ENCODE results near the gene ACSS1.

Gene ACSS1

DNA sequence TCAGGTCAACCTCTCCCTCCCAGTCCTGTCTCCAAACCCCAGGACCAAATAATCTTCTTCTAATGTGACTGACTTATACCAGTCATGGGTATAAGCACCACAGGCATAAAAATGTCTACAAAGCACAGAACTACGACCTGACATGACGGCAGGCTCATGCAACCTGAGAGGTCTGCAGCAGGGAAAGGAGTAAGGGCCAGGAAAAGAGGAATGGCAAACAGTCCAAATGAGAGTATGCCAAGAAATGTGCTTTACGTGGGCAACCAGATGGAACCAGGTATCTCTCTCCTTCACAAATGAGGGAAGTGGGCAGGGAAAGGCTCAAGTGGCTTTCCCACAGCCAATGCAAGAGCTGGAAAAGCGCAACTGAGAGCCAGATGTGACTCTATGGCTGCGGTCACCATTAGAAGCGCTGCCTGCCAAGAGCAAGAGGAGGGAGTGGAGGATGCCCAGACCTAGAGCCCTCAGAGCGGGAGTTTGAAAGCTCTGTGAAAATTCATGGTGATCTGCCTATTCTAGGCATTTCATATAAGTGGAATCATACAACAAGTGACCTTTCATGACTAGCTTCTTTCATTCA lies 71.4 kb downstream of the ACSS1 start:
- DNase-seq (ENCODE audit: low read depth) = no peak

DNA sequence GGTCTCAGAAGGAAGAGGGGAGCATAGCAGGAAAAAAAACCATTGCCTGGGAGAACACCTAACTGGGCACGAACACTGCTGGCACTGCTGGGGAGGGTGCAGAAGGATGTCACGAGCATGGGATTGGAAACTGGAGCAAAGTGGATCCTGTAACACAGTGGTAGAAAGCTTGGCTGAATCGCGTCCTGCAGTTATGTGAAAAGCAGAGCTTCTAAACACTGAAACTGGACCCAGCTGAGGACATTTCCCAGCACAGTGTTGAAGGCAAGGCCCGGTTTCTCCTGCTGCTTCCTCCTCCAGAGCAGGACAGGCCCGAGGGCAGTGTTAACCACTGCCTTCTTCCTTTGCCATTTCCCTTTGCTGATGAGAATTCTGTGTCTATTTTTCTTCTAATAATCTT lies 72.1 kb downstream of the ACSS1 start:
- no peak for DNase-seq (ENCODE audit: low read depth)
- no peak overlapping the region for H3K4me3 ChIP-seq (ENCODE audit: low read depth, low read length)

More for the DNA sequence above, 71.4 kb downstream of the ACSS1 start:
- no peak overlapping the region for H3K4me3 ChIP-seq (ENCODE audit: low read depth, low read length)

DNA sequence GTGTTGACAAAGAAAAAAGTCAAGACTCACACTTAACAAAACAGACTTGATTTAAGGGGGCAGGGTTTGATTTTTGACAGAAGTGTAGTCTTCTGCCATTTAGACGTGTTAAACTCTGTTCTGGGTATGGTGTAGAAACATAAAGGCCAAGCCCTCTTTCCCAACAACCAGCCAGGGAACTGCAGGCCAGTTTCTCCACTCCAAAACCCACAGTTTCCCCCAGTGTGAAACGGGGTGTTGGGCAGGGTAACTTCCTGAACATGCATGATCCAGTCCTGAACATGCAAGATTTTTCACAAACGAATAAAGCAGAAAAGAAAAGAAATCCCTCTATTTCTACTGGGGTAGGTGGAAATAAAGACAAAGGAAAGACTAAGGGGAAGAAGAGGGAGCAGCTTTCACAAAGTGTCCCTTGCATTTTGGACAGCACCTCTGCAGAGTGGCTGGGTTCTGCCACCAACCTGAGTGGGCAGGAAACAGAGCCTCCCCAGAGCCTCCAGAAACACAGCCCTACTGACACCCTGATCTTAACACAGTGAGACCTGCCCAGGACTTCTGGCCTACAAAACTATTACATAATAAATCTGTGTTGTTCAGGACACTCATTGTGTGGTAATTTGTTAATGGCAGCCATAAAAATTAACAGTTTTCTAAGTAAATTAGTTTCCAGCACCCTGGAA lies 72.8 kb downstream of the ACSS1 start:
- H3K4me3 ChIP-seq (ENCODE audit: low read depth, low read length) = no peak overlapping the region
- DNase-seq (ENCODE audit: low read depth) = no peak

DNA sequence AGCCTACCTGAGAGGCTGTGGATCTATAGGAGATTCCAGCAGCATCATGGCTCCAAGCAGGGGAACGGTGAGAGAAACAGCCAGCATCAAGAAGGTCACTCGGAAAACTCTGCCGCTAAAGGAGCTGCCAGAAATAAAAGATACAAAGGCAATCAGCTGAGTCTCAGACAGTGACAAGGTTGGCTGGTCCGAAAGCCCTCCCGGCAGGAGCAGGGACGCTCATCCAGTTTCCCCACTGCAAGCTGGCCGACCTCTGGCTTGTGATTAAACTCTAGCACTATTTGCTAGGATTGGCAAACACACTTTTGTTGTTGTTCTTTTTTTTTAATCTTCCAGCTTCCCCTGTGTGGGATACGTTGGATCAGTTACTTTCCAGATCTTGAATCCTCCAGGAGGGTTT lies 74.0 kb downstream of the ACSS1 start:
- no peak for DNase-seq (ENCODE audit: low read depth)

DNA sequence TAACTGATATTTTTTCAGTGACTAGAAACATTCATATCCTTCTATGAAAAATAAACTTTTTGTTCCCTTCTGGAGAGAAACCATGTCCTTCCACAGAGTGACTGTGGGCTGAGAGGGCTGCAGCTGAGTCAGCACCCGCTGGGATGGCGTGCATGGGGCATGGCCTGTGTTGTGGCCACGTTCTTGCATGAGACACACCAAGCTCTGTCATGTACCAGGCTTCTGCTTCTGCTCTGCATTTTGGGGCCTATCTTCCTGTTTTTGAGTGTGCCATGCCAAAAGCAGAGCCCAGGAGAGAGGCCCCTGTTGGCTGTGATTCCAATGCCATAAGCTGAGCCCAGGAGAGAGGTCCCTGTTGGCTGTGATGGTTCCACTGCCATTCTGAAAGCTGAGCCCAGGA lies 76.1 kb downstream of the ACSS1 start:
- H3K4me3 ChIP-seq (ENCODE audit: low read depth, low read length) = no peak overlapping the region
- no peak for DNase-seq (ENCODE audit: low read depth)

More for the DNA sequence above, 74.0 kb downstream of the ACSS1 start:
- no peak overlapping the region for H3K4me3 ChIP-seq (ENCODE audit: low read depth, low read length)

DNA sequence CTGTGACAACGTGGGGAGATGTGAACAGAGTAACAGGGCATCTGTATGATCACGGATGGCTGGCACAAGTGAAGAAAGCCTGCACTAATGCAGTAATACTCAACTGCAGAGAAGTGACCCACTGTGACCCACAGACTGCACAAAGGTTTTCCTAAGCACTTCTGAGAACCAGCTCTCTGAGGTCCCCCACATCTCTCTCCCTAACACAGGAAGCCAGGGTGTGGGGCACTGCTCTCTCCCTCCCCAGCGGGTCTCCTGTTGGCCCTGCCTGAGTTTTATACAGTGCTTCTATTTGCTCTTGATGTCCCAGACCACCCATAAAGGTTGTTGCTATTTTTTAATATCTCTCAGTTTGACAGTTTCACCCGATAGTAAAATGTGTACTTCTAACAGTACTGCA lies 76.7 kb downstream of the ACSS1 start:
- H3K4me3 ChIP-seq (ENCODE audit: low read depth, low read length) = no peak overlapping the region
- DNase-seq (ENCODE audit: low read depth) = no peak

DNA sequence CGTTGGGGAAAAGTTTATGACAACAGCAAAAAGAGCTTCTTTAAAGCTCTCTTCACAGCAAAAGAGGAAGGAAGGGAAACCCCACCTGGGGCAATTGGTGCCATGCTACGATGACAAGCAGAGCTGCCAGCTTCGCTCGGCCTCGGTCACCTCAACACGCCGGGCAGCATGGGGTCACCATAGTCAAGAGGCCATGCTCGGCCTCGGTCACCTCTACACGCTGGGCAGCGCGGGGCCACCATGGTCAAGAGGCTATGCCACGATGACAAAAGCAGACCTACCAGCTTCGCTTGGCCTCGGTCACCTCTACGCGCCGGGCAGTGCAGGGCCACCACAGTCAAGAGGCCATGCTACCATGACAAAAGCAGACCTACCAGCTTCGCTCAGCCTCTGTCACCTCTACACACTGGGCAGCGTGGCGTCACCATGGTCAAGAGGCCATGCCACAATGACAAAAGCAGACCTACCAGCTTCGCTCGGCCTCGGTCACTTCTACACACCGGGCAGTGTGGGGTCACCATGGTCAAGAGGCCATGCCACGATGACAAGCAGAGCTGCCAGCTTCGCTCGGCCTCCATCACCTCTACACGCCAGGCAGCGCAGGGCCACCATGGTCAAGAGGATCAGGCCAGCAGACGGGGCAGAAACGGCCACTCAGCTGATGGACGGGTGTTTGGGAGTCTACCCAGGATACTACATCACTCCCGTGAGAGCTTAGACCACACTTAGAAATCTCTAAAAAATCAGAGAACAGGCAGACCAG lies 77.5 kb downstream of the ACSS1 start:
- no peak overlapping the region for H3K4me3 ChIP-seq (ENCODE audit: low read depth, low read length)
- no peak for DNase-seq (ENCODE audit: low read depth)

DNA sequence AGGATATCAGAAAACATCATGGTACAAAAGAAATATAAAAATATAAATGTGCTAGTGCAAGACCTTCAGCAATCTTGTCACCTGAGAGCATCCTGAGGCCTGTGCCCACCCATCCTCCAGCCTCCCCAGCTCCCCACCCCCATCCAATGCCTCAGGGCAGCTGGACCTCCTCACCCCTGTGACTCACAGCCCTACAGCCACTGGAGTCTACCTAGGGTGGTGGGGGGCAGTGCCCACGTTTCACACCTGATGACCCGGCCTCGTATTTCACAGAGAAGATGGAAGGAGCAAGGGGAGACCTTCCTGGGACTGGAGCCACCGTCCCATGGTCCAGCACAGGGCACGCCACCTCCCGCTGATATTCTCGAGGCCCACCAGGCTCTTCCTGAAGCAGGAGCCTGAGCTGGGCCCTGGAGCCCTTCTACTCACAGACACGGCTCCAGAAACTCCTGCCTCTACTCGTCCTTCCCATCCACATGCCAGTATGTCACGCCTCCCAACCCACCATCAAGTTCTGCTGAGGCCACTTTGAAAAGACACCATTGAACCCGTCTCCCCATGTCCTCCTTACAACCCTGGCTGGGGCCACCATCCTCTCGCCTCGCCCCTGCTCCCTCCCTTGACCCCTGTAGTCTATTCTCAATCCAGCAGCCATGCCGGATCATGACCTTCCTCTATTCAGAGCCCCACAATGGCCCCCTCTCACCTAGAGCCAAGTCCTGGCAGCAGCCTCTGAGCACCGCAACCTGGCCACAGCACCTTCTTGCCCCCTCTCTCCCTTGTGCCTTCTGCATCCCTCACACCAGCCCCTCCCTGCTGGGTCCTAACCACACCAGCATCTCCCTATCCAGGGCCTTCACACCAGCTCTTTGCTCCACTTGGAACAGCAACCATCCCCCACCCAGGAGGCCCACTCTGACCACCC lies 78.6 kb downstream of the ACSS1 start:
- H3K4me3 ChIP-seq (ENCODE audit: low read depth, low read length) = no peak overlapping the region
- no peak for DNase-seq (ENCODE audit: low read depth)

DNA sequence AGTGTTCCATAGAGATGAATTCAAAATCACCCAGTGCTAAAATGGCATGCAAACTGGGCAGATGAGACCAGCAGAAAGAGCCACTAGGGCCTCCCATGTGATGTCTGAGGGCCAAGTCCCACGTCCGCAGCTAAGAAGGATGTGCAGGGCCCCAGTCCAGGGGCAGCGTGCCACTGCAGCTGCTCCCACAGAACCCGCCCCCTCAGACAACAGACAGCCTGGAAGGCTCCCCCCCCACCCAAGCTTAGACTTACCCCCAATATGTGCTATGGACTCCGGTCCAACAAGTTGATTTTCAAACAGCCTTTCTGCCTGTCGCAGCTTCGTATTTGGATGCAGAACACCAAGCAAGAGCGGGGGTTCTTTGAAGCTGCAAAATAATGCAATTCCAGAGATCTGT lies 79.4 kb downstream of the ACSS1 start:
- DNase-seq (ENCODE audit: low read depth) = no peak
- no peak overlapping the region for H3K4me3 ChIP-seq (ENCODE audit: low read depth, low read length)

DNA sequence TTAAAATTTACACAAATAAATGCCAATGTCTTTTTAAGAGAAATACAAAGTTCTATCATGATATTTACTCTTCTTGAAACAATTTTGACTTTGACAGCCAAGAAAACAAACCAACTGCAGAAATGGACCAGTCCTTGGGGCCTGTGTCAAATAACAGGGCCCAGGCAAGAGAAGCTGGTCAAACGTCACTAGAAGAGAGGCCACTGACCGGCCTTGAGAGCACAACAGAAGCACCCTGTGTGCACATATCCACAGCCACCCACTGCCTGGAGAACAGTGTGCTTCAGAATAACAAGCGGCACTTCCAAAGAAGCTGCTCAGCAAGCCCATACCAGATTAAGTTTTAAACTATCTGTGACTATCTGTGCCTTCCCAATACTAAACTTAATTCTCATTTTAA lies 80.1 kb downstream of the ACSS1 start:
- no peak for DNase-seq (ENCODE audit: low read depth)

DNA sequence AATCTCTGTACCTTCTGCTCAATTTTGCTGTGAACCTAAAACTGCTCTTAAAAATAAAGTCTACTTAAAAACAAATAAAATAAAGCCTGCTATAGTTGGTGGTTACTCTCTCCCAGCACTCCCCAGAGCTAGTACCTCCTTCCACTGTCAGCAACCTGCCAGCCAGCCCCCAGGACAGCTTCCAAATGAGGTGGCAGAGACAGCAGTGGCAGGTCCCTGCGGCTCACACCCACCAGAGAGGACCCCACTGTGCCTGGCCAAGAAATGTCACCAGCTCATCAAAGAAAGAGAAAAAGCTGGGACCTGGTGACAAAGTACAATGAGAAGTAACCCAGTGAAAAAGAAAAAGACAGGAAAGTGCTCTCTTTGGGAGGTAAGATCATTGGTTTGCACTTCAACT lies 80.6 kb downstream of the ACSS1 start:
- no peak for DNase-seq (ENCODE audit: low read depth)
- H3K4me3 ChIP-seq (ENCODE audit: low read depth, low read length) = no peak overlapping the region

More for the DNA sequence above, 80.1 kb downstream of the ACSS1 start:
- H3K4me3 ChIP-seq (ENCODE audit: low read depth, low read length) = no peak overlapping the region

DNA sequence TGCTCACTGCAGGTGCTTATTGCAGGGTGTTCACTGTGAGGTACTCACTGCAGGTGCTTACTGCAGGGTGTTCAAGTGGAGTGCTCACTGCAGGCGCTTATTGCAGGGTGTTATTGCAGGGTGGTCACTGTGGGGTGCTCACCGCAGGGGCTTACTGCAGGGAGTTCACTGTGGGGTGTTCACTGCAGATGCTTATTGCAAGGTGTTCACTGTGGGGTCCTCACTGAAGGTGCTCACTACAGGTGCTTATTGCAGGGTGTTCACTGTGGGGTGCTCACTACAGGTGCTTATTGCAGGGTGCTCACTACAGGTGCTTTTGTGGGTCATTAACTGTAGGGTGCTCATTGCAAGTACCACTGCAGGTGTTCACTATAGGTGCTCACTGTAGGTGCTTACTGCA lies 85.6 kb downstream of the ACSS1 start:
- H3K4me3 ChIP-seq (ENCODE audit: low read depth, low read length) = no peak overlapping the region
- no peak for DNase-seq (ENCODE audit: low read depth)

DNA sequence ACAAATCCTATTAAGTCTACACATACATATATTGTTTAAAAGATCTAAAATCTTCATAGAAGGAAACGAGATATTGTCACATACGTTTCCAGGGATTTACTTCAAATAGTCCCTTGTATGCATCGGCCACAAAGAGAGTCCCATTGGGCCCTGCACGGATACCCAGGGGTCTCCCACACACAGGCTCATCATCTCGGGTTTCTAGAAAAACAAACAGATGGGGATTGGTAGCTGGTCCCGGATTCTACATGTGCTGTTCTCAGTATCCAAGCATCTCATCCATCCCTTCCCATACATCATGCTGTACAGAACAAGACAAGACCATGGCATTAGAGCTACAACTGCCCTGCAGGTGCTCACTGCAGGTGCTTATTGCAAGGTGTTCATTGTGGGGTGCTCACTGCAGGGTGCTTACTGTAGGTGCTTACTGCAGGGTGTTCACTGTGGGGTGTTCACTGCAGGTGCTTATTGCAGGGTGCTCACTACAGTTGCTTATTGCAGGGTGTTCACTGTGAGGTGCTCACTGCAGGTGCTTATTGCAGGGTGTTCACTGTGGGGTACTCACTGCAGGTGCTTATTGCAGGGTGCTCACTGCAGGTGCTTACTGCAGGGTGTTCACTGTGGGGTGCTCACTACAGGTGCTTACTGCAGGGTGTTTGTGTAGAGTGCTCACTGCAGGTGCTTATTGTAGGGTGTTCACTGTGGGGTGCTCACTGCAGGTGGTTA lies 86.4 kb downstream of the ACSS1 start:
- H3K4me3 ChIP-seq (ENCODE audit: low read depth, low read length) = no peak overlapping the region
- no peak for DNase-seq (ENCODE audit: low read depth)

DNA sequence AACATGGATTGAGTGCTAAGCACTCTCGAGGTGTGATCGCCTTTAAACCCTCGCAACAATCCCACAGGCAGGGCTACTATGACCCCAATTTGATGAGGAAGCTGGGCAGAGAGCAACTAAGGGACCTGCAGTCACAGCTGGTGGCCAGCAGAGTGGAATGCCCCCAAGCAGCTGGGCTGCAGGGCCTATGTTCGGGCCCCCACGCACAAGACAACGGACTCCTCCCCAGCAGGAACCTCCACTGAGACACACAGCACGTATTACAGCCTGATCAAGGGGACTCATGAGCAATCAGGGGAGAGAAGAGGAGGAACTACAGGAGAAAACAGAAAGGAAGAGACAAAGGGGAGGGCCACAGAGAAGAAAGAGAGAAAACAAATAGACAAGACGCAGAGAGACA lies 87.2 kb downstream of the ACSS1 start:
- H3K4me3 ChIP-seq (ENCODE audit: low read depth, low read length) = no peak overlapping the region
- DNase-seq (ENCODE audit: low read depth) = no peak

DNA sequence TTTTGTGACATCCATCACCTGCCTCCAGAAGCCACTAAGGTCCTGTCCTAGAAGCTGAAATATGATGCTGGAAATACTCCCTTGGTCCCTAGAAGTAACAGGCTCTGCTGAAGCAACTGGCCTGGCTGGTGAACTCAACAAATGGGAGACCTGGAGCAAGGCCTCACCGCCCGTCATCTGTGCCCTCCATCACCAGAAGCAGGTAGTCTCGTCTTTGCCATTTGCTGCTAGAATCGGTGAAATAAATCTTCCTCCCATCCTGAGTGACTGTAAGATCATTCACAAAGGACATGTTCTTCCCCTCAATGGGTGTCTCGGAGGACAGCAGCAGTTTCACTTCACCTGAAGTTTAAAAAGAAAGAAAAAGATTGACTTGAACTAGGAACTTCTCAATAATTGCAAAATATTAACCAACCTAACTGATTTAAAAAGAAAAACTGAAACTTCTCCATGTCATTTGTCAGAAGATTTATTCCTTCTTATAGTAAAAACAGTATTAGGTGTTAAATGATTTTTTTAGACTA lies 87.8 kb downstream of the ACSS1 start:
- DNase-seq (ENCODE audit: low read depth) = no peak
- H3K4me3 ChIP-seq (ENCODE audit: low read depth, low read length) = no peak overlapping the region

DNA sequence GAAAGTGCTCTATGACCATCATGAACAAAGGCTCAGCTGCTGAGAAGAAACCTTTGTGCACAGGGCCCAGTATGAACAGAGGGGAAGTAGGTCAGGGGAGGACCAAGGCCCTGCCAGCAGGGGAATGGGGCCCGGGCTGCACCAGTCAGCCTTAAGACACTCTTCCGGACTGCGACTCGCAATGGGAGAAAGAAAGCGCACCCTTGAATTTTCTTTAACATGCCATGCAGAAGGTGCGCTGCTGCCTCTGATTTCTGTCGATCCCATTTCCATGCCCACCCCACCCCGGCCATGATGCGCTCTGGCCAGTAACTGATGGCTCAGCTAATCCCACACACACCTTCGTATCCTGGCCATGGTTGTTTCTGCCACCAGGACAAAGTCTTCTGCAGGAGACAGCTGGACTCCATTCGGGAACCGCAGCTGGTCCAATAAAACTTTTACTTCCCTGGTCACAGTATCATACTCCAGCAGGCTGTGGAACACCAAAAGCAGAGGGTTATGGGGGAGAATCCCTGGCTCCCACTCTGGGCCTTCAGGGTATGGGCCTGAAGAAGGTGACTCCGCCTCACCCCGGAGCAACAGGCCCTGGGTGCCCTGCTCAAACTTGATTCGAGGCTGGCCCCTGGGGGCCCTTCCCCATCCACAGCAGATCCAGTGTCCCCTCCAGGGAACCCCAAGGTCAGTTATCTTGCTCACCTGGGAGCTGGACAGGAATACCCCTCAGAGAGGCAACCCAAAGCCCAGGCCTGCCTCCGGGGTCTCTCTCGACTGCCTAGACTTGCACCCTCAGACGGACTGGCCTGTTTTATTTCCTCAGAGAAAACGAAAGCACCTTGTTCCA lies 88.5 kb downstream of the ACSS1 start:
- no peak for DNase-seq (ENCODE audit: low read depth)
- H3K4me3 ChIP-seq (ENCODE audit: low read depth, low read length) = no peak overlapping the region

DNA sequence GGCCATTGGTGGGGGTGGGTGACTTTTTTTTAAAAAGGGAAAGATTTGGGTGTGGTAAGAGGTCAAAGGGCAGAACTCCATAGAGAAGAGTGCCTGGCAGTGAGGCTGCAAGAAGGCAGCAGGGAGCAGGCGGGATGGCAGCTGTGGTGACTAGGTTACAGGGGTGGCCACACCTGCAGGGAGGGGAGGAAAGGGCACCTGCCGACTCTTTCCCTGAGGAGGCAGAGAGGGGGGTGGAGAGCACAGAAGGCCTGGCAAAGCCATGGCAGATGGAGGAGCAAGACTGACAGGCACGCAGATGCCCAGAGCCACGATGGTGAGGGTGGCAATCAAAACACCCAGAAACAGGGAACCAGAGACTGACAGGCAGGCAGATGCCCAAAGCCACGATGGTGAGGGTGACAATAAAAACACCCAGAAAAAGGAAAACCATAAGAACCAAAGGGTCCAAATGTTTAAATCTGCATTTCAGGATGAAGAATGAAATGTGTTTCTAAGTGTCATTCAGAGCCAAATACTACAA lies 89.6 kb downstream of the ACSS1 start:
- DNase-seq (ENCODE audit: low read depth) = no peak
- no peak overlapping the region for H3K4me3 ChIP-seq (ENCODE audit: low read depth, low read length)
